Adipocyte (in vitro differentiated cells): ENCODE measurements around the gene TMIGD2.

Experiments used
- DNase-seq: peaks from one replicate; pipeline ENCODE4 v3.0.0-alpha.2; 2015; ENCODE audit warnings: low read depth
- H3K27me3 ChIP-seq: replicated peaks from 2 replicates; pipeline ENCODE4 v1.7.0; 2013; ENCODE audit warnings: mild to moderate bottlenecking, low read length, moderate library complexity; ENCODE audit not compliant: control insufficient read depth, insufficient read depth
- H3K36me3 ChIP-seq: 2 replicates; pipeline ENCODE4 v1.7.0; 2013; ENCODE audit warnings: low read length, mild to moderate bottlenecking, moderate library complexity; ENCODE audit not compliant: control insufficient read depth, insufficient read depth, severe bottlenecking
- H3K4me1 ChIP-seq: 2 replicates; pipeline ENCODE4 v1.7.0; 2013; ENCODE audit warnings: mild to moderate bottlenecking, low read length, moderate library complexity; ENCODE audit not compliant: control insufficient read depth, insufficient read depth
- H3K4me3 ChIP-seq: 2 replicates; pipeline ENCODE4 v1.7.0; 2013; ENCODE audit warnings: mild to moderate bottlenecking, low read length, moderate library complexity
- H3K9ac ChIP-seq: 2 replicates; pipeline ENCODE4 v1.7.0; 2013; ENCODE audit warnings: mild to moderate bottlenecking, low read length, moderate library complexity
- H3K9me3 ChIP-seq: 2 replicates; pipeline ENCODE4 v1.7.0; 2013; ENCODE audit warnings: mild to moderate bottlenecking, low read length, moderate library complexity; ENCODE audit not compliant: control insufficient read depth

The TMIGD2 gene

GRCh38 chr19:4324228-4324627, 22.0 kb upstream of the TMIGD2 start:
- H3K9ac ChIP-seq = no peak overlapping the region
- no peaks in the 10 kb centered on the region for H3K4me1 ChIP-seq
- H3K4me3 ChIP-seq = no peak overlapping the region
- H3K27me3 ChIP-seq = peaks cover 37% of the 10 kb centered on the region
- H3K36me3 ChIP-seq = no peaks in the 10 kb centered on the region
- DNase-seq = no peak
- no peaks in the 10 kb centered on the region for H3K9me3 ChIP-seq

DNA sequence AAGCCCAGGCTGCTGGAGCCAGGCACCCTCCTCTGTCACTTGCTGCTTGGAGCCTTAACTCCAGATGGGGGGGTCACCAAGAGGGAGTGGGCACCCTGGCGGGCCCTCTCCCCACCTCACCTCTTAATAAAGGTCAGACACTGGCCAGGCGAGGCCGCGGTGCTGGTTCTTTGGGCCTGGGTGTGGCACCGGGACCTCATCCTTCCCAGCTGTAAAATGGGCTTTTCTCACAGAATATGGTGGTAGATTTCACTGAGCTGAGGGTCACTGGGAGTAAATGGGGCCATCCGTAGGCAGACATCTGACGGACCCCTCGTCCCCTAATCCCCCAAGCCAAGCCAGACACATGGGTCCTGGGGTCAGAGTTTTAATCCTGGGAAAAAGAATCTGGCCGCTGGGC, 21.5 kb upstream of the TMIGD2 start:
- H3K9ac ChIP-seq = no peak overlapping the region
- H3K9me3 ChIP-seq = no peaks in the 10 kb centered on the region
- no peaks in the 10 kb centered on the region for H3K4me1 ChIP-seq
- peaks cover 38% of the 10 kb centered on the region for H3K27me3 ChIP-seq
- no peak for DNase-seq
- no peak overlapping the region for H3K4me3 ChIP-seq
- no peaks in the 10 kb centered on the region for H3K36me3 ChIP-seq

DNA sequence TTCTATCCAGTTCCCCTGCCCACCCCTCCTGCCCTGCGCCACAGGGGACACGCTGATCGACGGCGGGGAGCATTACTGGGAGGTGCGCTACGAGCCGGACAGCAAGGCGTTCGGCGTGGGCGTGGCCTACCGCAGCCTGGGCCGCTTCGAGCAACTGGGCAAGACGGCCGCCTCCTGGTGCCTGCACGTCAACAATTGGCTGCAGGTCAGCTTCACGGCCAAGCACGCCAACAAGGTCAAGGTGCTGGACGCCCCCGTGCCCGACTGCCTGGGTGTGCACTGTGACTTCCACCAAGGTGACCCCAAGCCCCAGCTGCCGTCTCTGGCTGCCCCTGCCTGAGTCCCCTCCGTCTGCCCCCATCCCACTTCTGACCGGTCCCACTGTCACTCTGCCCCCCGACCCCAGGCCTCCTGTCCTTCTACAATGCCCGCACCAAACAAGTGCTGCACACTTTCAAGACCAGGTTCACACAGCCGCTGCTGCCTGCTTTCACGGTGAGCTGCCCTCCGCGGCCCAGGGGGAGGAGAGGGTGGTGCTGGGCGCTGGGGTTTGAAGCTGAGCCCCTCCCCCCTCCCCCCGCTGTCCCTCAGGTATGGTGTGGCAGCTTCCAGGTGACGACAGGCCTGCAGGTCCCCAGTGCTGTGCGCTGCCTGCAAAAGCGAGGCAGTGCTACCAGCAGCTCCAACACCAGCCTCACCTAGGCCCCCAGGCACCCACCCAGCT, 20.9 kb upstream of the TMIGD2 start:
- no peaks in the 10 kb centered on the region for H3K4me1 ChIP-seq

DNA sequence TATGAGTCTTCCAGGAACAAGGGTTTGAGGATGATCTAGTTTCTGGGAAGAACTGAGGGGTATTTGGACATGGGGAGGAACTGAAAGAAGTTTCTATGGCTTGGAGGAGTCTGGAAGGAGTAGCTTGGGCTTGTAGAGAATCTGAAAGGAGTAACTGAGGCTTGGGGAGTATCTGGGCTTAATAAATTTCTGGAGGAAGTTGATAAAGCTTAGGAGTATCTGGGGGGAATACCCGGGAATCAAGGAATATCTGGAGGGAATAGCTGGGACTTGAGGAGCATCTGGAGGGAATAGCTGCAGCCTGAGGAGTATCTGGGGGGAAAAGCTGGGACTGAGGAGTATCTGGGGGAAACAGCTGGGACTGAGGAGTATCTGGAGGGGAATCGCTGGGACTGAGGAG, 18.2 kb upstream of the TMIGD2 start:
- H3K36me3 ChIP-seq = no peaks in the 10 kb centered on the region
- no peak for DNase-seq
- no peaks in the 10 kb centered on the region for H3K9me3 ChIP-seq
- H3K4me1 ChIP-seq = no peaks in the 10 kb centered on the region
- H3K9ac ChIP-seq = no peak overlapping the region
- peaks cover 17% of the 10 kb centered on the region for H3K27me3 ChIP-seq
- H3K4me3 ChIP-seq = no peak overlapping the region

More for the DNA sequence above, 20.9 kb upstream of the TMIGD2 start:
- Histone ChIP-seq H3K36me3 (no peaks in the 10 kb centered on the region), H3K9me3 (no peaks in the 10 kb centered on the region), H3K4me3 (no peak overlapping the region), H3K27me3 (peaks cover 38% of the 10 kb centered on the region), H3K9ac (no peak overlapping the region)
- DNase-seq = no peak

GRCh38 chr19:4319067-4319718, 17.0 kb upstream of the TMIGD2 start:
- H3K4me3 ChIP-seq = no peak overlapping the region
- no peak overlapping the region for H3K9ac ChIP-seq
- H3K9me3 ChIP-seq = no peaks in the 10 kb centered on the region
- H3K36me3 ChIP-seq = no peaks in the 10 kb centered on the region
- peaks cover 17% of the 10 kb centered on the region for H3K27me3 ChIP-seq
- DNase-seq = no peak
- no peaks in the 10 kb centered on the region for H3K4me1 ChIP-seq

- no peak overlapping the region for H3K4me3 ChIP-seq
- H3K36me3 ChIP-seq = no peaks in the 10 kb centered on the region
- peaks cover 17% of the 10 kb centered on the region for H3K27me3 ChIP-seq
- no peak for DNase-seq
- H3K9me3 ChIP-seq = no peaks in the 10 kb centered on the region
- H3K9ac ChIP-seq = no peak overlapping the region
- H3K4me1 ChIP-seq = no peaks in the 10 kb centered on the region
Measured at GRCh38 chr19:4318460-4318859, 16.3 kb upstream of the TMIGD2 start.

GRCh38 chr19:4316956-4317355, 14.8 kb upstream of the TMIGD2 start:
- H3K9ac ChIP-seq = no peak overlapping the region
- H3K27me3 ChIP-seq = peaks cover 13% of the 10 kb centered on the region
- H3K4me3 ChIP-seq = no peak overlapping the region
- no peaks in the 10 kb centered on the region for H3K4me1 ChIP-seq
- no peaks in the 10 kb centered on the region for H3K36me3 ChIP-seq
- no peak for DNase-seq
- H3K9me3 ChIP-seq = no peaks in the 10 kb centered on the region

GRCh38 chr19:4313847-4314490, 11.8 kb upstream of the TMIGD2 start:
- no peak for DNase-seq
- no peak overlapping the region for H3K9ac ChIP-seq
- no peaks in the 10 kb centered on the region for H3K36me3 ChIP-seq

DNA sequence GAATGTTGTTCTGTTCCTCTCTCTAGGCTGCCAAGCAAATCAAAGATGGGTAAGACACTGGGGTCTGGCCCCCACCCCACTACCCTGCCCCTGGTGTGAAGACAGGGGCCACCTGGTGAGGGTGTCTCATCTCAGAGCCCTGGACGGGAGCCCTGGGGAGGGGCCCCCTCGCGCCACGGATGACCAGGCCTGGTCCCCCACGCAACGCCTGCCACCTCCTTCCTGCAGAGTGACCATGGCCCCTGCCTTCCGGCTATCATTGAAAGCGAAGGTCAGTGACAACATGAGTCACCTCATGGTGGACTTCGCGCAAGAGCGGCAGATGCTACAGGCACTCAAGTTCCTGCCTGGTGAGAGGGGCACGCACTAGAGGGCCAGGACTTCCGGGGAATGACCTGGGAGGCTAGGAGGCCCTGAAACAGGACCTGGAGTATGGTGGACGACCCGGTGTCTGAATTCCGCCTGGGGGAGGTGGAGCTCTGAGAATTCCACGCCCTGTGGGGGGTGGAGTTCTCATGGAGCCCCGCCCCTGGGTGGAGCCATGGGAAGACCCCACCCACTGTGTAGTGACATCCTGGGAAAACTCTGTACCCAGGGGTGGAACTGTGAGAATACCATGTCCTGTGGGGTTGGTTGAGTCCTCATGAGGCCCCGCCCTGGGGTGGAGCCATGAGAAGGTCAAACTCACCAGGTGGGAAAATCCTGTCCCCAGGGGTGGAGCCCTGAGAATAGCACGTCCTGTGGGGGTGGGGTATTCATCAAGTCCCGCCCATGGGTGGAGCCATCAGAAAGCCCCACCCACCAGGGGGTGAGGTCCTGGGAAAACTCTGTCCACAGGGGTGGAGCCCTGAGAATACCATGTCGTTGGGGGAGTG, 8.3 kb upstream of the TMIGD2 start:
- no peak overlapping the region for H3K9ac ChIP-seq
- no peaks in the 10 kb centered on the region for H3K36me3 ChIP-seq
- H3K9me3 ChIP-seq = no peaks in the 10 kb centered on the region
- H3K4me1 ChIP-seq = no peaks in the 10 kb centered on the region
- DNase-seq = no peak
- peaks cover 5% of the 10 kb centered on the region for H3K27me3 ChIP-seq
- H3K4me3 ChIP-seq = no peak overlapping the region

More at GRCh38 chr19:4313847-4314490, 11.8 kb upstream of the TMIGD2 start:
- no peak overlapping the region for H3K4me3 ChIP-seq
- no peaks in the 10 kb centered on the region for H3K9me3 ChIP-seq
- no peaks in the 10 kb centered on the region for H3K4me1 ChIP-seq
- H3K27me3 ChIP-seq = no peaks in the 10 kb centered on the region

GRCh38 chr19:4305659-4306058, 3.5 kb upstream of the TMIGD2 start:
- Histone ChIP-seq H3K9ac (no peak overlapping the region), H3K4me1 (peaks cover 7% of the 10 kb centered on the region), H3K27me3 (peaks cover 8% of the 10 kb centered on the region), H3K36me3 (no peaks in the 10 kb centered on the region), H3K9me3 (no peaks in the 10 kb centered on the region), H3K4me3 (no peak overlapping the region)
- DNase-seq = no peak

- no peak overlapping the region for H3K9ac ChIP-seq
- H3K9me3 ChIP-seq = no peaks in the 10 kb centered on the region
- no peaks in the 10 kb centered on the region for H3K36me3 ChIP-seq
- no peak for DNase-seq
- H3K27me3 ChIP-seq = peaks cover 8% of the 10 kb centered on the region
- no peak overlapping the region for H3K4me3 ChIP-seq
- H3K4me1 ChIP-seq = peaks cover 7% of the 10 kb centered on the region
Measured at GRCh38 chr19:4305257-4305612, 3.0 kb upstream of the TMIGD2 start.
